ENCODE results near the gene RPS19BP1. TPM values are rescaled to one million over a fixed set of nuclear protein-coding genes. Genes with fewer than 3 reads are reported as not detected.

Gene RPS19BP1
- total and polyA plus RNA-seq, 2 of the 8 experiments (the other 6 are each of a cell fraction or from before 2014, with no cell fraction given), result 77.9 to 97.9 TPM

- TF ChIP-seq MAFK (IDR thresholded peaks at IDR 0.05; ENCODE audit: low read depth, low read length) (no peak), HDAC2 (IDR thresholded peaks at IDR 0.05; ENCODE audit: borderline replicate concordance in 1 of 2, low read depth in 2 of 2, low read length in 2 of 2) (no peak), CHD1 (IDR thresholded peaks at IDR 0.05; ENCODE audit: low read depth, low read length) (no peak)
Observed at GRCh38 chr22:39571538-39571937, 39.0 kb upstream of the RPS19BP1 start (continued).
